NCI-H446 treated with DMSO at 0.1 percent for 48 hours (cell line): ENCODE results near the gene FKBP5.
"Not testable (repeated sequence)": the region's sequence is repeated elsewhere in the genome, so short reads cannot be mapped to it uniquely, and the experiment has no call there.

Experiments
- DNase-seq: peaks from one replicate; lab custom pipeline; 2025; lab: John Stamatoyannopoulos, UW

FKBP5 gene

DNA sequence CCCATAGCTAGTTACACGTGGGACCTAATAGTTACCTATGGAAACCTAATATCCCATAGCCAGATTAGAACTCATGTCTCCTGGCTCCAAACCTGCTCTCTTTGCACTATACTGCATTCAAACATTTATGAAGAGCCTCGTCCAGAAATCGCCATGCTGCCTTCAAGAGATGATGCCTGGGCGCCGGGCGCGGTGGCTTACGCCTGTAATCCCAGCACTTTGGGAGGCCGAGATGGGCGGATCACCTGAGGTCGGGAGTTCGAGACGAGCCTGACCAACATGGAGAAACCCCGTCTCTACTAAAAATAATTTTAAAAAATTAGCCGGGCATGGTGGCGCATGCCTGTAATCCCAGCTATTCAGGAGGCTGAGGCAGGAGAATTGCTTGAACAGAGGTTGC, 1.3 kb upstream of the FKBP5 start:
- DNase-seq = not testable (repeated sequence)

DNA sequence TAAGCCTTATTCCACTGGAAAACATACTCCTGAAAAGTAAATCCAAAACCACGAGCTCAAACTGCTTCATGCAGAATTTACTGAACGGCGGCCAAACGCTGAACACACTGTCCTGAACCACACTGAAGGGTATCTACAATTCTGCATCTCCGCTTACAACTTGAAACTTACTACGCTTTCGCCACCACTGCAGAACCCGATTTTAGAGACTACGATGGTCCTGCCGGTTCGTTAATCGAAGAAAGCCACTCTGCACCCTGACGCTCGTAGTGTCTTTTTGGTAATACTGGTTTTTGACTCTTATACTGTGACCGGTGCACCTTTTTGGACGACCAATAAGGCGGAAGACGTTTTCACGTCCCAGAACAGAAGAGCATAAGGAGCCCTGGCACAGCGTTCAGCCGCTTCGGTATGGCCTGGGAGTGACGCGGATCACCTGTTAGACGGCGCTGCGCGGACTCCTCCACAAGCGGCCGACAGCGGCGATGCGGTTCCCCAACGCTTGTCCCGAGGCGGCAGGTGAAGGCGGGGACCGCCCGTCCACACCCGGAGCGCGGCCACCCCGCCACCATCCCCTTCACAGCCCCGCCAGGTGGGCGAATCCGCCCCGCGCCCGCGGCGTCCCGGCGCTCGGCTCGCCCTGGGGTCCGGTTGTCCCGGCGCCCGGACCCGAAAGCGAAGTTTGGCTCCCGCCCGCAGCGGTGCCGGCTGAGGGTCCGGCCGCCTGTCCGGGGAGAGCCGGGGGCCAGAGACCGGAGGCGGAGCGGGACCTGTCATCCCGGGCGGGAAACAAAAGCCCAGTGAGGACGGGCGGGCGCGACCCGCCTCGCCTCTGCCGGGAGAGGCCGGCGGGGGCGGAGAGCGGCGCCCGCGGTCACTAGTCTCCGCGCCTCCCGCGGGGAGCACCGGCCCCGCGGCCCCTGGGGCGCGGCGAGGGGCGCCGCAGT, 784 bp downstream of the FKBP5 start:
- no peak for DNase-seq

DNA sequence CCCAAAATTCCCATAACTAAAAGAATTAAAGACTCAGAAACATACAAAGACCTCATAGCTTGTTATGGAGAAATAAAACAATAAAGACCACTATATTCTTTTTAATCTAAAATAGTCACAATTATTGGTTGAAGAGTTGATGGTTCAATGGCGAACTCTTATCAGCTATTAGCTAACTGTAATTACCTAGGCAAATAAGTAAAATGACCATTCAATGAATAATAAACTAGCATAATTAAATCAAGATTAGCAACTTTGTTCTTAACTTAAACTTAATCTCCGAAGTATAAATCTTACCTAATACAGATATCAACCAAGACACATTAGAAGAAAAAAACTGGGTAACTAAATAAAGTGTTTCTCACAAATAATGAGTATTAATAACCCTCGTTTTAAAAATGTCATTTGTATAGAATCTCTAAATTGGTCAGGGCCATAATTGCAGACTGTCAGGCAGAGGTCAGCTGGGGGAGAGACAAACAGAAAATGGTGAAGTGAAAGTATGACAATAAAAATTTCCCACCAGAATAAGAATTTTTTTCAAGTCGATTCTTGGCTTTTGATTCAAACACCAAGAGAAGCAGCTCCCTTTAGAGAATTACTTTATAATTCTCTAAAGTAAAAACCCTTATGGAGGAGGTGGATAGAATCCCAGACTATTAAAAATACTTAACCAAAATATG, 1.7 kb downstream of the FKBP5 start:
- DNase-seq = no peak

DNA sequence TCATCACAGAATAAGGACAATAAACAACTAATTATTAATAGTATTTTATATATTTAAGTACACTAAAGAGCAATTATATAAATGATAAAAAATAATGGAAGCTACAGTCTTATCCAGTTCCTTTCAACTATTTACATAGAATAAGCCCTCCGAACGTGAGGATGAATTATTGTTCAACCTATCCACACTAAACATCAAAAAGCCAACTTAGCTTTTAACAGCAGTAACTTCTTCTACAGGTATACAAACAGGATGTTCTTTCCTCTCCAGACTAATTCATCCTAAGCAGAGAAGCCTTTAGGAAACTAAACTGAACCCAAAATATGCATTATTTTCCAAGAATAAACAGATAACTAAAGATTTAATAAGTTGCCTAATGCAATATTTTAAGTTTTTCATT, 2.3 kb downstream of the FKBP5 start:
- DNase-seq = no peak

DNA sequence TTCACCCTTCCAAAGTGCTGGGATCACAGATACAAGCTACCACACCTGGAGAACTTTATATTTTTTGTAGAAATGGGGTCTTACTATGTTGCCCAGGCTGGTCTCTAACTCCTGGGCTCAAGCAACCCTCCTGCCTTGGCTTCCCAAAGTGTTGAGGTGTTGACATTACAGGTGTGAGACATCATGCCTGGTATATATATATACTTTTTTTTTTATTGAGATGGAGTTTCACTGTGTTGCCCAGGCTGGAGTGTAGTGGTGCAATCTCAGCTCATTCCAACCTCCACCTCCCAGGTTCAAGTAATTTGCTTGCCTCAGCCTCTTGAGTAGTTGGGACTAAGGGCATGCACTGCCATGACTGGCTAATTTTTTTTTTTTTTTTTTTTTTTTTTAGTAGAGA, 5.4 kb downstream of the FKBP5 start:
- no peak for DNase-seq

DNA sequence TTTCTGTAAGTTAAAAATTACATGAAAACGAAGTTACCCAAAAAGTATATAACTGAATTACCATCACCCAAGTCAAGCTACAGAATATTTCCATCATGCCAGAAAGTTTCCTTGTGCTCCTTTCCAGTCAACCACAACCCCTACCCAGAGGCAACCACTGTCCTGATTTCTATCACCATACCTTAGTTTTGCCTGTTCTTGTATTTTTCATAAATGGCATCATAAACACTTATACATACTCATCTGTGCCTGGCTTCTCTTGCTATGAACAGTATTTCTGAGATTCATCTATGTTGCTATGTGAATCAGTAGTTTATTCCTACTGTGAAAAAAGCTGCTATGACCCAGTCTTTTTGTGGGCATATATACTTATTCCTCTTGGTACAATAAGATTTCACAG, 7.4 kb downstream of the FKBP5 start:
- no peak for DNase-seq

DNA sequence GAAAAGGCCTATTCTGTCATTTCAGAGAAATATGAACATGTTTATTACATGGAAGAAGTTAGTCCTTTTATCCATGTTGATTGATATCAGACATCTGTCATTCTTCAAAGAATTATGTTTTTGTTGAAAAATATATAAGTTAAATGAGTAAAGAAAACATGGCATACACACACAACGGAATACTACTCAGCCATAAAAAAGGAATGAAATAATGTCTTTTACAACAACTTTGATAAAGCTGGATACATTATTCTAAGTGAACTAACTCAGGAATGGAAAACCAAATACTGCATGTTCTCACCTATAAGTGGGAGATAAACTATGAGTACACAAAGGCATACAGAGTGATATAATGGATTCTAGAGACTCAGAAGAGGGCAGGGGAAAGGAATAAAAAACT, 9.3 kb downstream of the FKBP5 start:
- no peak for DNase-seq

DNA sequence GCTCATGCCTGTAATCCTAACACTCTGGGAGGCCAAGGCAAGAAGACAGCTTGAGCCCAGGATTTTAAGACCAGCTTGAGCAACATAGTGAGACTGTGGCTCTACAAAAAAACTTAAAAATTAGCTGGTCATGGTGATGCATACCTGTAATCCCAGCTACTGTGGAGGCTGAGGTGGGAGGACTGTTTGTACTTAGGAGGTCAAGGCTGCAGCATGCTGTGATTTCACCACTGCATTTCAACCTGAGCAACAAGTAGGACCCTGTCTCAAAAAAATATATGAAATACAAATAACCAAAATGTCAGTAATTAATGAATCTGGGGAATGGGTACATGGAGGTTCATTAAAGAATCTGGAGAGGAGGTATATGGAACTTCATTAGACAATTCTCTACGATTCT, 9.9 kb downstream of the FKBP5 start:
- DNase-seq = no peak

DNA sequence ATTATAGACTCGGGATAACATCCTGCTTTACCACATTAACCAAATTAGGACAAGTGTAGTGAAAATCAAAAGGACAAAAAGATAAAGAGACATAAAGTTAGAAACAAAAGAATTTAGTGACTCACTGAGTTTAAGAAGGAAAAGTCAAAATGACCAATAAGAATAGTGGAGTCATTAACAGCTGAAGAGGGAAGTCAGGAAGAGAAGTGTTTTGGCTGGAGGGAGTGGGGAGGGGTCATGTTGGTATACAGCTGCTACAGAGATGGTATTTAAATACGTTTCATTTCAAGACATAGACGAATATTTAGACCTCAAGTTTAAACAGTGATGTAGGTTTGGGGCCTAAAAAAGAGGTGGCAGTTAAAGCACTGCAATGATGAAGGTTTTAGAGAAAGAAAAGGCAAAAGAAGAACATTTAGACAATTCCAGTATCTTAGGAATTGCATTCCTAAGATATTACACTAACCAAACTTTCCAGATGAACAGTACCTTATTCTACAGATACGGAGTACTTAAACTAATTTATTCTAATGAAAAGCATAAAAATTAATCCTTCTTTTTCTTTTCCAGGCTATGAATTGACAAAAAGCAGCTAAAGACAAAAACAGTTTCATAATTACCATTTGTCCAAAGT, 10.6 kb downstream of the FKBP5 start:
- DNase-seq = no peak

DNA sequence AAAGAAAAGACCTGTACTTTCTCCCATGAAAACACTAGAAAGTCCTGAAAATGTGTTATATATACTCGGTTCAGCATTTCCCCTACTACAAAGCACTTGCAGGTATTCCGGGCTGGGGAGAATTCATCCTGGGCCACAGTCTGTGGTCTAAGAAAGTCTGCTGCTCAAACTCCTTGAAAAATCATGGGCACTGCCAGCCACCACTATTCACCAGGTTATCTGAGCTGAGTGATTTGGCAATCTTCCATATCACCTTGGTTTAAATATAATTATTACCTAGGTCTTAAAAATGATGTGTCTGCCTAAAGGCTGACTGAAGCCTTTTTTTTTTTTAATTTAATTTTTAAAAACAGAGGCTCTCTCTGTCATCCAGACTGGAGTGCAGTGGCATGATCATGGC, 11.3 kb downstream of the FKBP5 start:
- DNase-seq = no peak

DNA sequence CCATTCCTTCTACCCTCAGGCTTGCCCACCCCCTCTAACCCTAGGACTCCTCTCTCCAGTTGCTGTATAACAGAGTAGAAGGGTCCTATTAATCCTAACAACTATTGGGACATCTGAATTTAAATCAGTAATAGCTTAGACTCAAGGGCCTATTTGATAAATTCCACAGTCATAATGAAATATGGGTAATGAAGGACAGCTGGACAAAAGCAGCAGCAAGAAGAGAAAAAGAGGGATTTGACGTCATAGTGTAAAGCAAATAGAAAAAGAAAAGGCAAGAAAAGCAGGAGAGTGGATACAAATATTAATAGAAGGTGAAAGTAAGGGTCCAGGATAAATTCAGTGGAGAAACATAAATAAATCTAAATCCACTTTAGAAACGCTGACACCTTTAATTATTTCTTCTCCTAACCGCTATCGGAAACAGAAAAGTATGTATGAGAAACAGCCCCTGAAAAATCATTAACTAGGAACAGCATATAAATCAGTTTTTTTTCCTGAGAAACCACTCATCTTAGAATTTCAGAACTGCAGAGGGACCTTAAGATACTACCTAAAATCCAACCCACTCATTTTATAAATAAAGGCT, 12.8 kb downstream of the FKBP5 start:
- DNase-seq = no peak

DNA sequence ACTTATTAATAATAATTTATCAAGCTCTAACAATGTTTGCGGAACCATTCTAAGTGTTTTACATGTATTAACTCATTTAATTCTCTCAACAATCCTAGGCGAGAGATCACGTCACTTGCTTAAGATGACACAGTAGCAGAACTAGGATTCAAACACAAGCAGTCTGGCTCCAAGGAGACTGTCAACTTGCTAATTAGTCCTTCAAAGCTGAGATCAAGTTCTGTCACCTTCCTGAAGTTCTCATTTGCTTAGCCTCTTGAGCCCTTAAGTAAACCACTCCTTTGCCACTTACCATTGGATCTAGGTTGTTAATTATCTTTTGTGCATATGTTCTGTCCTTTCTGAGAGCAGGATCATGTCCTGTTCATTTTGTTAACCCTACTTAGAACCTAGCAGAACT, 14.1 kb downstream of the FKBP5 start:
- DNase-seq = no peak

DNA sequence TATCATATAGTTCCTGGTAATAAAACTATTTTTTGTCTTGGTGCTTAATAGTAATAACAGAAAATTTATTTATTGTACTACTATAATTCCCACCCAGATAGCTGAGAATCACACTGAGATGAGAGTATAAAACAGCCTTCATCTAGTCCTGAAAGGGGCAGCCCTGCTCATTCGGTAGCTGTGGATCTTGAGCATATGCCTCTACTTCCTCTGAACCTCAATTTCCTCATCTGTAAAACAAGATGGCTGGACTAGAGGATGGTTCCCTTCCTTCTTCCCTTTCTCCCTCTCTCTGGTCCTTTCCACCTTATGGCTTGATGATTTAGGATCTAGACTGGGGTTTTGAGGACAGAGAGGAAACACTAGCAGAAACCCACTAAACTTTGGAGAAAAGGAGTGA, 15.0 kb downstream of the FKBP5 start:
- DNase-seq = no peak

DNA sequence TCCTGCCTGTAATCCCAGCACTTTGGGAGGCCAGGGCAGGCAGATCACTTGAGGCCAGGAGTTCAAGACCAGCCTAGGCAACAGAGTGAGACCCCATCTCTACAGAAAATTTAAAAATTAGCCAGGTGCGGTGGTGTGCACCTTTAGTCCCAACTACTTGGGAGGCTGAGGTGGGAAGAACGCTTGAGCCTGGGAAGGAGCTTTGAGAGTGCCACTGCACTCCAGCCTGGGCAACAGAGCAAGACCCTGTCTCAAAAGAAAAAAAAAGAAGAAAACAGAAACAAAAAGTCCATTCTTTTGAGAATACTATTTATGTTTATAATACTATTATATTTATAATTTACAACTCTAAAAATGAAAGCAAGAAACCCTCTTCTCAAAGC, 15.4 kb downstream of the FKBP5 start:
- DNase-seq = not testable (repeated sequence)

DNA sequence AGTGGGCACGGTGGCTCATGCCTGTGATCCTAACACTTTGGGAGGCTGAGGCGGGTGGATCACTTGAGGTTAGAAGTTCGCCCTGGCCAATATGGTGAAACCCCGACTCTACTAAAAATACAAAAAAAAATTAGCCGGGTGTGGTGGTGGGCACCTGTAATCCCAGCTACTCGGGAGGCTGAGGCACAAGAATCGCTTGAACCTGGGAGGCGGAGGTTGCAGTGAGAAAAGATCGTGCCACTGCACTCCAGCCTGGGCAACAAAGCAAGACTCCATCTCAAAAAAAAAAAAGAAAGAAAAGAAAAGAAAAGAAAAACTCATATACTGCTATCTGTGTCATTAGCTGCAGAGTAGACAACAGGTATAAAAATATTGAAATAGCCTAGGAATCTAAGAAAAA, 18.3 kb downstream of the FKBP5 start:
- DNase-seq = not testable (repeated sequence)

DNA sequence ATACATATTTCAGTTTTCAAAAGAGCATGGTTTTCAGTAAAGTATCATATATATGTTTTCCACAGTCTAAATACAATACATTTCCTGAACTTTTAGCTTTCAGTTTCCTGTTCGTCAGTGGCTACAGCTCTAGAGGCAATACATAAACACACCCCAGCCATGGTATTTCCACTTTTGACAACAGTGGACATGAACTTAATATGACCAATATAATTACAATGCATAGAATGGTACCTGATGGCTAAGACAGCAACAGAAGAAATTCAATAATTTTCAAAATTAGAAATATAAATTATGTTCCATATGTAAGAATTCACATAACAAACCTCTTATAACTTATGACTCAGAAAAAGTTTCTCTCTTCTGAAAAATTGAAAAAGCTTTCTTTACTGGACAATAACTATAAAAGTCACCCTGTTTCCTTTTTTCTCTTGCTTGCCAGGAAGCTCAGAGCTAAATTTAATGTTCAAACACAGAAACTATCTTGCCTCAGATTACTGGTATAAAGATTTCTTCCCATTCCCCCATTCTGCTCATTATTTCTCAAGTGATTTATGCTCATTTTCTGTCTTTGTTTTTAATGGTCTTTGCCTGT, 19.2 kb downstream of the FKBP5 start:
- no peak for DNase-seq

DNA sequence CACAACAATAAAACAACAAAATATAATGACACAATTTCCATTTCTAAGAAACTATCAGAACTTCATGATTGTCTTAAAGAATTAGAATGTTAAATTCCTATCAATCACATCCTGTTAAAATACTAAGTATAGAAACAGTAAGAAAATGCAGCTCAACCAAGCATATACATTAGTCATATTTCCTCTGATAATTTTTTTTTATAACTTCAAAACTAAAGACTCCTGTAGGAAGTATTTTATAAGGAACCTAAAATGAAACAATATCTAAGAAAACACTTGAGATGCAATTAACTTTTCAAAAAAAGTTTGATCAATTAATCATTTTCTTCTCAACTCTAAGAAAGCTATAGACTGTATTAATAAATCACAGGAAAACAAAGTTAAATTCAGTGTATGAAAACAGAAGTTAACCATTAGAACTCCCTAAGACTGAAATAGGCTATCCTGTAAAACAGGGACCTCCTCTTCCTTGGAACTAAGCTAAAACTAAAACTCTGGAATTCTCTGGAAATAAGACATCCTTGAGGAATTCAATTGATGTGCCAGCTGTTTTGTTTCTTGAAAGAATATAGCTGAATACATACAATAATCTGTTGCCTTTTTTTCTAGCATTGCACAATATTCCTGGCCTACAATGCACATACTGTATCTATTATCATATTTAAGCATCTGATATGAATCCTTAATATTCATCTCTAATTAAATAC, 19.8 kb downstream of the FKBP5 start:
- no peak for DNase-seq

DNA sequence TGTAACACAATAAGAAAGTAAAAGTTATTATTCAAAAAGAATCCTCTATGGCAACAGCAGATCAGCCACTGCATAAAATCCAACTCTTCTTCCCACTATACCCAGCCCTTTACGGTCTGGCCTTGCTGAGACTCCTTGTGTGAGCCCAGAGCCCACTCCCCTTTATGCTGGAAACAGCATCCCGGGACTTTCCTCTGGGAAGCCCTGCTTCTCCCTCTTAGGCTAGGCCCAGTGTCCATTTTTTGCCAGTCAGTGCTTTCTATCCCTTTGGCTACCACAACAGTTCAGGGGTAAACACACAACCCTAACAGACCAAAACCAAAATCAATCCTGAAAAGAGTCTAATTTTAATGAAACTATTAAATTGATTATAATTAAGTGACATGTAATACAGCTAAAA, 20.6 kb downstream of the FKBP5 start:
- no peak for DNase-seq

DNA sequence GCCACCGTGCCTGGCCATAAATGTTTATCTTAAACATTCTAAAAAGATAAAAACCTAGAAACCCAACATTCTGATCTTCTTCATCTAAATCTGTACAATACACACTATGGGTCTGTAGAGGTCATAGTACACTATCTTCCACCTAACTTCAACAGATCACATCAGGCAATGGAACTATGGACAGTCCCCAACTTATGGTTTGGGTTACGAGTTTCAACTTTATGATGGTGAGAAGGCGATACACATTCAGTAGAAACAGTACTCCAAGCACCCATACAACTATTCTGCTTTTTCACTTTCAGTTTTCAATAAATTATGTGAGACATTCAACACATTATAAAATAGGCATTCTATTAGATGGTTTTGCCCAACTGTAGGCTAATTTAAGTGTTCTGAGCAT, 23.1 kb downstream of the FKBP5 start:
- DNase-seq = no peak

DNA sequence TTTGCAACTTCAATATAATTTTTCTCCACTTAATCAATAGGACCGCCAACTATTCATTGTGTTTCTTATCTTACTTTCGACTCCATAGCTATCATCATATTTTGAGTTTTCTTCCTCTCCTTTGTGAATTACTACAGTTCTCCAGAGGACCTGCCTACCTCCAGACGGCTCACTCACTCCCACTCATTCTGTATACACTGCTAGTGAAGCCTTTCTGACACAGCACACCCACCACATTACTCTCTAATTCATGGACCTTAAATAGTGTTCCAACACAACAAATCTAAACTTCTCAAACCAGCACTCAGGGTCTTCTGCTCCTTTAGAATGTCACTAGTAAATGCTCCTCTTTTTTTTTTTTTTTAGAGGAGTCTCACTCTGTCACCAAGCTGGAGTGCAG, 23.8 kb downstream of the FKBP5 start:
- no peak for DNase-seq

DNA sequence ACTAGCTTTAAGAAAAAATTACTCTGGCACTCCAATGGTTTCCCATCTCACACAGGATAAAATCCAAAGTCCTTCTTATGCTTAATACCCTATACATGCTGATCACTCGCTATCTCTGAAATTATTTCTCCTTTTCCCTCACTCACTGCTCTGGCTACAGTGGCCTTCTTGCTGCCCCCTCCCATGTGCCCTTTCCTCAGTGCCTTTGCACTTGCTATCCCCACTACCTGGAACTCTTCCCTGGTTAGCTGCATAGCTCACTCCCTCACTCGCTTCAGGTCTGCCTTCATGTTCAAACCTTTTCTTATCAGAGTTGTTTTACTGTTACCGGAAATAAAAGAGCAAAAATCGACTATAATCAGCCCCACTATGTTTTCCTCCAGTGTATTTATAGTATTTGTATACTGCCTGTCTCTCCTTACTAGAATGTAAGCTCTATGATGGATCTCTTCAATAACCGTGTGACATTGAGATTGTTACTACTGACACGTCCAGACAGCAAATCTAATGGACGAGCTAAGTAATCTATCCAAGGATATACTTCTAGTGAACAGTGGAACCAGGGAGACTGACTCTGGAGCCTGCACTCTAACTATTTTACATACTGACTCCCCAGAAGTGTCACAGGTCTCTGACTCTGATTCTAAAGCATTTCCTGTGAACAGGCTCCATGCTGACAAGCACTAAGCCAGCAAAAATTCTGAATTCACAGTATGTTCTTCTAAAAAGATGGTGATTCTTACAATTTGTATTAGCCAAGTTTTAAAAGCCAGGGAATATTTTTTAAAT, 25.1 kb downstream of the FKBP5 start:
- DNase-seq = no peak
